Upper lobe of right lung (tissue), 1 donor: ENCODE results near the gene TEX51. TPM values are rescaled to one million over a fixed set of nuclear protein-coding genes. Genes with fewer than 3 reads are reported as not detected.
A peak's percentile ranks its signal among the peaks of the same experiment; 100 is the strongest.

ENCODE experiments used
- ATAC-seq: fragments of 200-7000 bp; cut with Tn5 transposase; one replicate; pipeline ENCODE4 v1.9.1; 2020; ENCODE audit warnings: mild to moderate bottlenecking, moderate library complexity
- DNase-seq: peaks from one replicate; pipeline ENCODE4 v3.0.0-alpha.2; 2020
- H3K27ac ChIP-seq: fragments of 200-600 bp; one replicate; pipeline ENCODE4 v1.8.0; 2022
- H3K27me3 ChIP-seq: fragments of 200-600 bp; one replicate; pipeline ENCODE4 v1.8.0; 2022; ENCODE audit warnings: mild to moderate bottlenecking
- H3K36me3 ChIP-seq: fragments of 200-600 bp; one replicate; pipeline ENCODE4 v1.8.0; 2022
- H3K4me1 ChIP-seq: fragments of 200-600 bp; one replicate; pipeline ENCODE4 v1.8.0; 2022
- H3K4me3 ChIP-seq: fragments of 200-600 bp; one replicate; pipeline ENCODE4 v1.8.0; 2022; ENCODE audit warnings: mild to moderate bottlenecking
- H3K9me3 ChIP-seq: fragments of 200-600 bp; one replicate; pipeline ENCODE4 v1.8.0; 2022
- intact Hi-C: fragments of 100-400 bp; cut with DNase I; formaldehyde crosslinking; loops from one replicate; pipeline ENCODE4 v1.11.0; 2022
- total RNA-seq: library from RNA; stranded (reverse); fragmentation: NEBNext Ultra II Directional; extraction: Animal tissue kit (Norgen Biotek cat#: 25700); gene quantifications from one replicate; pipeline ENCODE4 v1.2.1, GENCODE V29; 2021
- TF ChIP-seq, protein P1 (sequence below): fragments of 200-600 bp; IDR thresholded peaks from one replicate; pipeline ENCODE4 v1.8.0; 2022; ENCODE audit warnings: antibody characterized with exemption
- donor health status: DM: no; HTN: yes; CAD: no; lungs with severe emphysema.

Gene TEX51
- total RNA-seq, 1 donor from 2014 or later = not detected

DNA sequence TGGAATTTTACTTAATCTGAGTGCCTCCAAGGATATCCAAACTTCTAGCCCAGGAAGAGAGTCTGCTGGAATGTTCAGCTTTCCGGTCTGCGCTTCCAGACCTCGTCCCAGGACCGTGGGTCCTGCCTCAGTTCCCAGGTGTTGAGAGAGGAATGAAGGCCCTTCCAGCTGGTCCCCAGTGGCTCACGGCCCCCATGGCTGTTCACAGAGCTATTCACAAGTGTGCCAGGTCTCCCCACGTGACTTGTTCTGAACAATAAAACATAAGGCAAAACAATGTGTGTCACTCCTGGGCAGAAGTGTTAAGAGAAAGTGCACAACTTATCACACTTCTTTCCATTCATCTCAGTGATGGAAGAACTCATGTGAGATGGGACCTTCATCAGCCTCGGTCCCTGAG, 20.1 kb upstream of the TEX51 start:
- H3K27me3 ChIP-seq = no peaks in the 10 kb centered on the region
- DNase-seq = no peak
- TF ChIP-seq, protein P1, sequence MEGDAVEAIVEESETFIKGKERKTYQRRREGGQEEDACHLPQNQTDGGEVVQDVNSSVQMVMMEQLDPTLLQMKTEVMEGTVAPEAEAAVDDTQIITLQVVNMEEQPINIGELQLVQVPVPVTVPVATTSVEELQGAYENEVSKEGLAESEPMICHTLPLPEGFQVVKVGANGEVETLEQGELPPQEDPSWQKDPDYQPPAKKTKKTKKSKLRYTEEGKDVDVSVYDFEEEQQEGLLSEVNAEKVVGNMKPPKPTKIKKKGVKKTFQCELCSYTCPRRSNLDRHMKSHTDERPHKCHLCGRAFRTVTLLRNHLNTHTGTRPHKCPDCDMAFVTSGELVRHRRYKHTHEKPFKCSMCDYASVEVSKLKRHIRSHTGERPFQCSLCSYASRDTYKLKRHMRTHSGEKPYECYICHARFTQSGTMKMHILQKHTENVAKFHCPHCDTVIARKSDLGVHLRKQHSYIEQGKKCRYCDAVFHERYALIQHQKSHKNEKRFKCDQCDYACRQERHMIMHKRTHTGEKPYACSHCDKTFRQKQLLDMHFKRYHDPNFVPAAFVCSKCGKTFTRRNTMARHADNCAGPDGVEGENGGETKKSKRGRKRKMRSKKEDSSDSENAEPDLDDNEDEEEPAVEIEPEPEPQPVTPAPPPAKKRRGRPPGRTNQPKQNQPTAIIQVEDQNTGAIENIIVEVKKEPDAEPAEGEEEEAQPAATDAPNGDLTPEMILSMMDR = no peak
- no peak for ATAC-seq
- H3K4me1 ChIP-seq = no peaks in the 10 kb centered on the region
- intact Hi-C loops = no loop called here
- H3K27ac ChIP-seq = no peak overlapping the region
- no peak overlapping the region for H3K4me3 ChIP-seq
- H3K9me3 ChIP-seq = no peaks in the 10 kb centered on the region
- H3K36me3 ChIP-seq = no peaks in the 10 kb centered on the region

DNA sequence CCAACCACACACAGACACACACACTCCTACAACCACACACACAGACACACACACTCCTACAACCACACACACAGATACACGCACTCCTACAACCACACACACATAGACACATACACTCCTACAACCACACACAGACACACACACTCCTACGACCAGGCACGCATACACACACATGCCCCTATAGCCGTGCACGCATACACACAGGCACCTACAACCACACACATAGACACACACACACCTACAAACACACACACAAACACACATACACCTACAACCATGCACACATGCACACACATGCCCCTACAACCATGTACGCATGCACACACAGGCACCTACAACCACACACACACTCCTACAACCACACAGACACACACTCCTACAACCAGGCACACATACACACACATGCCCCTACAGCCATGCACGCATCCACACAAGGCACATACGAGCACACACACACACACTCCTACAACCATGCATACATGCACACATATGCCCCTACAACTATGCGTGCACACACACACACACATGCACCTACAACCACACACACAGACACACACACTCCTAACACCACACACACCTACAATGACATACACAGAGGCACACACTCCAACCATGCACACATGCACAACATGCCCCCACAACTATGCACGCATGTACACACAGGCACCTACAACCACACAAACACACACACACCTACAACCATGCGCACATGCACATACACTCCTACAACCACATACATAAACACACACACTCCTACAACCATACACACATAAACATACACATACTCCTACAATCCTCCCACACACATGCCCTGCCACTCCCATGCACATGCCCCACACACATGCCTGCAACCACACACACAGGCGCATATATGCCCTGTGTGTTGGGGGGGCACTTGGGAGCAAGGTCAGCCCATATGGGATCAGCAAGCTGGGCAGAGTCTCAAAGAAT, 19.1 kb upstream of the TEX51 start:
- intact Hi-C loops = no loop called here
- Histone ChIP-seq H3K4me3 (no peak overlapping the region), H3K27me3 (no peaks in the 10 kb centered on the region), H3K4me1 (no peaks in the 10 kb centered on the region), H3K27ac (no peak overlapping the region), H3K9me3 (no peaks in the 10 kb centered on the region), H3K36me3 (no peaks in the 10 kb centered on the region)
- TF ChIP-seq, protein P1 = no peak
- DNase-seq = no peak
- ATAC-seq = no peak

DNA sequence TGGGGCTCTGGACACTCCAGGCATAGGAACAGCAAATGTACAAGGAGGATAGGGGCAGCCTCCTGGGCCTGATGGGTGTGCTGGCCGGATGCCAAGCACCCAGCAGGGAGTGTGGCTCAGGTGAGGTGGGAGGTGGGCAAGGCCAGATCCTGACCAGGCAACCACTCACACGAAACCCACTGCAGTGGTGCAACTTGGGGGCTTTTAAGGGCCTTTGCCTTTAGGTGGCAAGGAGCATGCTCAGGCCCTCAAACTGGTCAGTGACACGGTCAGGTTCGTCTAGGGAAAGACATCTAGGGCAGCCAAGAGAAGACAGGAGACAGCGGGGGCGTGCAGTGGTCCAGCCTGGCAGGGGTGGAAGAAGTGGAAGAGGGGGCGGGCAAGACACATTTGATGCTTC, 18.4 kb upstream of the TEX51 start:
- intact Hi-C loops = no loop called here
- TF ChIP-seq, protein P1 = no peak
- DNase-seq = peak; percentile 39

DNA sequence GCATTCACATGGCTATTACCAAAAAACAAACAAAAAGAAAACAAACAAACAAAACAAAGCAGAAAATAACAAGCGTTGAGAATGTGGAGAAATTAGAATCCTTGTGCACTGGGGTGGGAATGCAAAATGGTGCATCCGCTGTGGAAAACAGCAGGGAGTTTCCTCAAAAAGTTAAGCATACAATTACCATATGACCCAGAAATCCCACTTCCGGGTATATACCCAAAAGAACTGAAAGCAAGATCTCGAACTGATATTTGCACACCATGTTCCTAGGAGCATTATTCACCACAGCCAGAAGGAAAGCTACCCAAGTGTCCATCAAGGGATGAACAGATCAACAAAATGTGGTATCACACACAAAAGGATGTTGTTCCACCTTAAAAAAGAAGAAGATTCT, 17.9 kb upstream of the TEX51 start:
- DNase-seq = no peak
- Histone ChIP-seq H3K27ac (no peak overlapping the region), H3K27me3 (no peaks in the 10 kb centered on the region), H3K9me3 (no peaks in the 10 kb centered on the region), H3K36me3 (no peaks in the 10 kb centered on the region), H3K4me1 (no peaks in the 10 kb centered on the region), H3K4me3 (no peak overlapping the region)
- intact Hi-C loops = no loop called here
- TF ChIP-seq, protein P1 = no peak
- ATAC-seq = no peak

More for the DNA sequence above, 18.4 kb upstream of the TEX51 start:
- no peak overlapping the region for H3K4me3 ChIP-seq
- H3K27ac ChIP-seq = no peak overlapping the region
- no peaks in the 10 kb centered on the region for H3K27me3 ChIP-seq
- no peak for ATAC-seq
- H3K36me3 ChIP-seq = no peaks in the 10 kb centered on the region
- H3K4me1 ChIP-seq = no peaks in the 10 kb centered on the region
- H3K9me3 ChIP-seq = no peaks in the 10 kb centered on the region

DNA sequence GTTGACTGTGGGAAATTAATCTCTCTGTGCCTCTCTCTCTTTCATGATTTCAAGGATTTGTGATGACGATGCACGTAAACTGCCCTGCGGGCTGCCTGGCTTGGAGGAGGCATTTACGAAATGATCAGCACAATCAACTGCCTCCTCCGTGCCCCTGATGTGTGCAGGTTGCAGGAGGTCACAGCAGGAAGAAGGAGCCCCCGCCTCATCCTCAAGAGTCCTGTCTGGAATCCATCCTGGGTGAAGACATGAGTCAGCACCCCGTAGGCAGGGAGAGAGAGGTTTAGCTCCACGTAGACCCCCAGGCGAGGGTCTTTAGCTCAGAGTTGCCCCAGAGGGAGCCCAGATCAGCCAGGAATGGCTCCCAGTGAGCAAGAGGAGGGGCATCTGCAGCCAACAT, 17.1 kb upstream of the TEX51 start:
- intact Hi-C loops = no loop called here
- Histone ChIP-seq H3K4me1 (no peaks in the 10 kb centered on the region), H3K27ac (no peak overlapping the region), H3K4me3 (no peak overlapping the region), H3K36me3 (no peaks in the 10 kb centered on the region), H3K27me3 (no peaks in the 10 kb centered on the region), H3K9me3 (no peaks in the 10 kb centered on the region)
- TF ChIP-seq, protein P1 = no peak
- no peak for ATAC-seq
- no peak for DNase-seq
